Measurements from ENCODE around the gene SLC35F4. TPM values are rescaled to one million over a fixed set of nuclear protein-coding genes. Genes with fewer than 3 reads are reported as not detected.

The SLC35F4 gene
- total RNA-seq, 1 experiment from 2014 or later, result not detected

- no peak overlapping the region for H2BK12ac ChIP-seq (ENCODE audit: insufficient read length, low read depth, low read length)
- no peaks in the 10 kb centered on the region for H3K9me3 ChIP-seq (ENCODE audit: control insufficient read depth, low read depth, low read length)
- no peaks in the 10 kb centered on the region for H3K79me1 ChIP-seq (ENCODE audit: insufficient read depth, low read depth, low read length, poor library complexity, severe bottlenecking)
- no peak overlapping the region for H3T11ph ChIP-seq (ENCODE audit: low read length)
- Mint-ChIP-seq H3K4me3 (no peak overlapping the region), H3K27me3 (ENCODE audit: low read depth) (no peaks in the 10 kb centered on the region; the same call in 1 of the 2 replicates), H3K9me3 (peaks cover 0 to 3% of the 10 kb centered on the region in 2 experiments; a peak in 4 of 5 replicates), H3K4me1 (peaks cover 5 to 7% of the 10 kb centered on the region in 2 experiments), H3K36me3 (ENCODE audit: insufficient read depth in 1 of 3, low read depth in 3 of 3) (no peaks in the 10 kb centered on the region), H3K27ac (no peak overlapping the region)
- H2AFZ ChIP-seq (ENCODE audit: low read length), result no peak overlapping the region
- TF ChIP-seq CTCF (conservative IDR thresholded peaks at IDR 0.05), result no peak
- H3K4me1 ChIP-seq (ENCODE audit: insufficient read depth, low read length), result no peaks in the 10 kb centered on the region
- H4K20me1 ChIP-seq (ENCODE audit: control insufficient read depth, insufficient read depth, insufficient read length), result no peaks in the 10 kb centered on the region
- no peak overlapping the region for H2BK20ac ChIP-seq (ENCODE audit: low read depth, low read length, poor library complexity, severe bottlenecking)
- H4K8ac ChIP-seq (replicated peaks; ENCODE audit: insufficient read length, low read depth, low read length), result no peak overlapping the region
- DNase-seq, result no peak
- H4K5ac ChIP-seq (ENCODE audit: insufficient read length, low read depth, low read length), result no peak overlapping the region
- H3K4ac ChIP-seq (ENCODE audit: low read depth, low read length), result no peak overlapping the region
- no peak overlapping the region for H3K9ac ChIP-seq (ENCODE audit: extremely low read depth, insufficient read length, low read length)
- no peak overlapping the region for H3K18ac ChIP-seq (ENCODE audit: insufficient read length, low read depth, low read length)
- H3K14ac ChIP-seq (ENCODE audit: insufficient read depth, low read length), result no peak overlapping the region
- no peak overlapping the region for H2BK120ac ChIP-seq (ENCODE audit: low read depth, low read length, poor library complexity, severe bottlenecking)
- no peak overlapping the region for H2AK5ac ChIP-seq (ENCODE audit: insufficient read length, low read length)
- no peak overlapping the region for H4K91ac ChIP-seq (ENCODE audit: insufficient read length, low read depth, low read length)
- no peaks in the 10 kb centered on the region for H3K27me3 ChIP-seq (ENCODE audit: insufficient read depth, low read length)
- no peak overlapping the region for H2BK5ac ChIP-seq (ENCODE audit: insufficient read length, low read length)
- H2BK15ac ChIP-seq (ENCODE audit: low read depth, low read length), result no peak overlapping the region
- WGBS (ENCODE audit: extremely low coverage, insufficient read length, low lambda C conversion rate), result no CpG with 5 or more reads among the region's 2 CpGs
- no peaks in the 10 kb centered on the region; the same call in 1 of the 2 replicates for H3K79me2 ChIP-seq (ENCODE audit: insufficient read depth, low read length)
- H3K56ac ChIP-seq (ENCODE audit: insufficient read length, low read depth, low read length), result no peak overlapping the region
- H3K4me2 ChIP-seq (ENCODE audit: insufficient read depth, insufficient read length, low read length), result no peak overlapping the region
- H3K23me2 ChIP-seq (ENCODE audit: insufficient read length, low read depth, low read length, poor library complexity, severe bottlenecking), result no peaks in the 10 kb centered on the region
- H3K23ac ChIP-seq (ENCODE audit: insufficient read length, low read depth, low read length), result no peak overlapping the region
- H3K27ac ChIP-seq (ENCODE audit: insufficient read length, low read depth, low read length), result no peak overlapping the region
Observed at GRCh38 chr14:57828713-57829112, 37.2 kb downstream of the SLC35F4 start.
